GDM1 (cell line): ENCODE measurements around the gene GNAI1.
A peak's percentile ranks its signal among the peaks of the same experiment; 100 is the strongest.

ENCODE experiments used
- DNase-seq: peaks from one replicate; lab custom pipeline; 2025; lab: John Stamatoyannopoulos, UW

The GNAI1 gene

GRCh38 chr7:80134536-80135308, at the start of gene GNAI1:
Gene GNAI1, plus strand, starts transcription at chr7:80134831. Its CDS starts 330 bp downstream, at chr7:80135161.
- peak; percentile 84 for DNase-seq

DNA sequence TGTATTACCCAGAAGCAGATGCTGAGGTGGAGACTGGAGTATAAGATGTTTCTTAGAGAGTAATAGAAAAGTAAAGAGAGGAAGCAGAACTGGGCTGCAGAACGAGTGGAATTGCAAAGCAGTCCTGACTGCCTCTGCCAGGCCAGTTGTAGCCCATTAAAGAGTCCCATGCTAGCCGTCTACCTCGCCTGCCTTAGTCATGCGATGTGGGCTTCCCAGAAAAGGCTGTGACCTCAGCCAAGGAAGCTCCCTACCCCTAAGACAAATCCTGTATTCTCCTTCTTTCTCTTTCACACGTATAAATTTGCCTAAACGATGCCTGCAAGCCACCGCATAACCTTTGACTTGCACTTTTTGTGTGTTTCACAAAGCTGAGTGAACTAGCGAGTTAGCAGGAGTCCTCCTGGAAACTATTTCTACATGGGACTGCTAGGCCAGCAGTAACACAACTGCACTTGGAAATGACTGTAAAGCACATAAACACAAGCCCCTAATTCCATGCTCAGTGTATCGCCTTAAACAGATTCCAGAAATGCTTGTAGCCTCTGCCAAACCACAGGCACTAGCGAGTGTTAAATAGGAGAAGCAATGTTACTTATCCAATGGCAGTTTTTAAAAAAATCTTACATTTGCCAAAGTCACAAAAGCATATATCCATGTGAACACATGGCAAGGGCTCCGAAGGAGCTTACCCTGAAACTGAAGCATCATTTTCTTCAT, 47.4 kb upstream of the GNAI1 start:
- no peak for DNase-seq

DNA sequence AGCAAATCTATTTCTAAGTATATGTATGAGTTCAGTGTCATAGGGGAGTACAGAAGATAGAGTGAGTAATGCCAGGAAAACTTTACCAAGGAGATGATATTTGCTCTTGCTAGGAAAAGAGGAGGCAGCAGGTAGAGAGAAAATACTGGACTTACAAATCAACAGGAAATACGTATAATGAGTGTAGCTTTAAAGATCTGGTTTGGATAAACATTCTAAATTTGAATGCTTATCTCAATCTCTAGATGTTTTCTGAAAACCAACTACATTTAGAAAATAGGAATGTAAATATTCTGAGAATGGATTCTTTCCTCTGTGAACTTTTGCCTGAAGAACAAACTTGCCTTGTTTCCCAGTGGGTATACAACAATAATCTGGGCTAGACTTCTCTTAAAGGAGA, 46.9 kb upstream of the GNAI1 start:
- DNase-seq, result no peak

- DNase-seq, result no peak
Observed at GRCh38 chr7:80088705-80089104, 45.9 kb upstream of the GNAI1 start.

DNA sequence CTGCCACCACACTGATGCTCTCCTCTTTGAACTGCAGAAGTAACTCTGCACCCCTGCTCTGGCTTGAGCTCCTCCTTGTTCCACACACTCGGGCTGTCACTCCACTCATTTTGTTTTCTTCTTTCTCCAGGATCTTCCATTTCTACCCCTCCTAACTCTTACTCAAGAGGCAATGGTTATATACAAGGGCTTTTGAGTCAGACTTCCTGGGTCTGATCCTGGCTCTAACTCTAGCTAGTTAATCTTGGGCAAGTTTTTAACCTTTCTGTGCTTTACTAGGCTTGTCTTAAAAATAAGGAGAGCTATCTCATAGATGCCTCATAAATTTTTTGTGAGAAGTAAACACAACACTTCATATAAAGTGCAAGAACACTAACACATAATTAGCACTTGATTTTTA, 45.3 kb upstream of the GNAI1 start:
- no peak for DNase-seq

- DNase-seq, result no peak
Observed at GRCh38 chr7:80093349-80093748, 41.3 kb upstream of the GNAI1 start.

- no peak for DNase-seq
Observed at GRCh38 chr7:80095545-80095944, 39.1 kb upstream of the GNAI1 start.

- no peak for DNase-seq
Observed at GRCh38 chr7:80097756-80098155, 36.9 kb upstream of the GNAI1 start.

GRCh38 chr7:80098795-80099194, 35.8 kb upstream of the GNAI1 start:
- DNase-seq, result no peak

GRCh38 chr7:80100254-80100653, 34.4 kb upstream of the GNAI1 start:
- DNase-seq, result no peak

- peak; percentile 33 for DNase-seq
Observed at GRCh38 chr7:80105701-80106408, 28.8 kb upstream of the GNAI1 start.

GRCh38 chr7:80106498-80107113, 28.0 kb upstream of the GNAI1 start:
- DNase-seq, result peak; percentile 43

- DNase-seq, result peak; percentile 82
Observed at GRCh38 chr7:80107278-80107677, 27.4 kb upstream of the GNAI1 start.

DNA sequence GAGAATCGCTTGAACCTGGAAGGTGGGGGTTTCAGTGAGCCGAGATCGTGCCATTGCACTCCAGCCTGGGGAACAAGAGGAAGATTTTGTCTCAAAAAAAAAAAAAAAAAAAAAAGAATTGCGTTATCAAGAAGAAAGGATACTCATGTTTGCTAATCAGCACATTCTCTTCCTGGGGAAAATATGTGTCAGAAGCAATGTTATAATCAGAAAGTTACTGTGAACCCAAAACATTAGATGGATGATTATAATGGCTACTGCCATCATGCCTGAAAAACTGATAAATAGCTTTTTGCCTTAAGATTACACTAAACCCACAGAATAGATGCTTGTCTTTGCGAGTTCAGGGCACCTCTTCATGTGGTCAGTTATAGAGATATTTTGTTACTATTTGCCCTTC, 24.3 kb upstream of the GNAI1 start:
- no peak for DNase-seq

- DNase-seq, result no peak
Observed at GRCh38 chr7:80114159-80114558, 20.5 kb upstream of the GNAI1 start.

DNA sequence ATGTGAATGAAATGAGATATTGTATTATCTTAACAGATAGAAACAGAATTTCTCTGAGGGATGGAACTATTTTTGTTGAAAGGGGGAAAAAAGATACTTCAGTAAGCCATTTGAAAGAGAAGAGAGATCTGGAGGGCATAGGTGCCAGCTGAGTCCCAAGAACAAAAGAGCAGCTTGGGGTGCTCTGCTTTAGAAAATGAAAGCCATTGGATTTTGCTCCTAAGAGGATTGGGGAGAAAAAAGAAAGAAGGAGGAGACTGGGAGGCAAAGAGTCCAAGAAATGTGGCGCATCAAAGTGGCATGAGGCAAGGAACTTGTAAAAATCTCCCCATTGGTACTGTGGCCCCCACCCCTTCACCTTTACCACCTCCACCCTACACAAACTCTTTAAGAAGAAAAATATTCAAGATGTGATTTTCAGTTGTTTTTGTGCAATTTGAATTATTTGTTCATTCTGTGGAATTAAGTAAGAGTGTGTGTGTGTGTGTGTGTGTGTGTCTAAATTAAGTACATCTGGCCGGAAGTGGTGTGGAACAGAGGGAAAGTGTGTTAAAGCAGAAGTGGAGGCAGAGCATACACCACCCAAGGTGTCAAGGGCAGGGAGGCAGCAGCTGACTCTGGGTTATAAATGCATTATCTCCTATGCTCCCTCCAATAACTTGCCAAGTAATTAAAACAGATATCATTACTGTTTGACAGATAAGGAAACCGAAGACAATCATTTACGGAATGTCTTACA, 9.9 kb upstream of the GNAI1 start:
- peak; percentile 58 for DNase-seq

DNA sequence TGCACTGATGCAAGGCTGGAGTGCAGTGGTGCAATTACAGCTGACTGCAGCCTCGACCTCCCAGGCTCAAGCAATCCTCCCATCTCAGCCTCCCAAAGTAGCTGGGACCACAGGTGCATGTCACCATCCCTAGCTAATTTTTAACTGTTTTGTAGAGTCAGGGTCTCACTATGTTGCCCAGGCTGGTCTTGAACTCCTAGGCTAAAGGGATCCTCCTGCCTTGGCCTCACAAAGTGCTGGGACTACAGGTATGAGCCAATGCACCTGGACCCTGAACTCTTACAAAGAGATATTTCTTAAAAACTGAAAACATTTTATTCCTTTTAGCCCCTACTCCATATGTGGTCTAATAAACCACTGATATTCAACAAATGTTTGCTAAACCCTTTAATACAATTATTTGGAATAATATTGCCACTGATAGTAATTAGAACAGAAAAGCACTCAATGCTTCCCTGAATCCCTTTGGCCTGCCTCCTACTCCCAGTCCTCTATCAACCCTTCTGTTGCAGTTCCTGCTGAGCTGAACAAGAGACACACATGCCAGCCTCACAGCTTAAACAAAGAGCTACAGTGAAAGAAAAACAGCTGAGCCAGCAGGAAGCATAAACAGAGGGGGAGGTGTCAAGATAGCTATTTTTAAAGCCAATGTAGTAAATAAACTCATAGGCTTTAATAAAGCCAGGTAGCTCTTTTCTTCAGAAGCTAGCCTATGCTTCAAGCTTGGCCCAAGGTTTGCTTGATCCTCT, 7.0 kb upstream of the GNAI1 start:
- DNase-seq, result no peak

GRCh38 chr7:80128918-80129317, 5.7 kb upstream of the GNAI1 start:
- DNase-seq, result no peak

- DNase-seq, result no peak
Observed at GRCh38 chr7:80129785-80130184, 4.8 kb upstream of the GNAI1 start.

DNA sequence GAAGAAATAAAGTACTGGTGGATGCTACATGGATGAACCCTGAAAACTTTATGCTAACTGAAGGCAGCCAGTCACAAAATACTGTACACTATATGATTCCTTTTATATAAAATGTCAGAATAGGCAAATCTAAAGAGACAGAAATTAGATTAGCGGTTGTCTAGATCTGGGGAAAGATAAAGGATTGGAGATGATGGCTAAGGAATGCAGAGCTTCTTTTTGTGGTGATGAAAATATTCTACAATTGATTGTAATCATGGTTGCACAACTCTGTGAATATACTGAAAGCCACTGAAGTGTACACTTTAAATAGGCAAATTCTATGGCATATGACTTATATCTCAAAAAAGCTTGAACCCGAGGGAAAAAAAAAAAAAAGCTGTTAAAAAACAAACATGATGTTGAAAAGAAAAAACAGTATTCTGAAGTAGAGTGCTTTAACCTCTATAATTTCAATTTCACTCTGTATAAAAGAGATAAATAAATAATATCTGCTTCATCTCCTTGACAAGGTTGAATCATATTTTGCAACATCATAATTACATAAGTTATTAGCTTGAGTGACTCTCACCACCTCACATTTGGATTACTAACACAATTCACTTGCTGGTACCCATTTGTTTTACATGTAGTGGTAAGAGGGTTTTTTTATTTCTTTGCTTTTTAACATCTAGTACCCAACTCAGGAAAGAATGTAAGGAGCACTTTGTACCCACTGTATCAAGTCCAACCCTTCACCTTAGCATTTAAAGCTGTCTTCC, 2.8 kb upstream of the GNAI1 start:
- DNase-seq, result no peak
